Measurements from ENCODE around the gene CMTM1.
"Not testable (repeated sequence)": the region's sequence is repeated elsewhere in the genome, so short reads cannot be mapped to it uniquely, and the experiment has no call there.

The CMTM1 gene

GRCh38 chr16:66592814-66593213 lies 26.6 kb downstream of the CMTM1 start:
- H3K27me3 ChIP-seq: no peaks in the 10 kb centered on the region
- H3K27ac ChIP-seq: no peak overlapping the region
- DNase-seq: no peak
- no peak for TF ChIP-seq CTCF (IDR thresholded peaks at IDR 0.05)
- no peaks in the 10 kb centered on the region for H3K4me1 ChIP-seq
- H3K36me3 ChIP-seq: no peaks in the 10 kb centered on the region
- intact Hi-C loops (cut with DNase I; ENCODE audit: low total_unique reads): no loop called here
- H3K9me3 ChIP-seq: no peaks in the 10 kb centered on the region
- H3K4me3 ChIP-seq: no peak overlapping the region

- intact Hi-C loops (cut with DNase I; ENCODE audit: low total_unique reads): no loop called here
- Histone ChIP-seq H3K4me1 (no peaks in the 10 kb centered on the region), H3K27me3 (no peaks in the 10 kb centered on the region), H3K9me3 (no peaks in the 10 kb centered on the region), H3K27ac (no peak overlapping the region), H3K36me3 (no peaks in the 10 kb centered on the region), H3K4me3 (no peak overlapping the region)
- DNase-seq: no peak
- TF ChIP-seq CTCF (IDR thresholded peaks at IDR 0.05): no peak
Measured at GRCh38 chr16:66594739-66595138, 28.5 kb downstream of the CMTM1 start.

DNA sequence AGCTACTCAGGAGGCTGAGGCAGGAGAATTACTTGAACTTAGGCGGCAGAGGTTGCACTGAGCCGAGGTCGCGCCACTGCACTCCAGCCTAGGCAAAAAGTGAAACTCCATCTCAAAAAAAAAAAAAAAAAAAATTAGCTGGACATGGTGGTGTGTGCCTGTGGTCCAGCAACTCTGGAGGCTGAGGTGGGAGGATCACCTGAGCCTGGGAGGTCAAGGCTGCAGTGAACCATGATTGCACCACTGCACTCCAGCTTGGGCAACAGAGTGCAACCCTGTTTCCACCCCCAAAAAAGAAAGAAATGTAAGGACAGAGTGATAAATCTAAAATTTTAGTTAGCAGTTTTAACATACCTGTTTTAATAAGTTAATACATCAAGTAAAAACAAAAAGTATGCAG lies 30.3 kb downstream of the CMTM1 start:
- H3K4me3 ChIP-seq; H3K27me3 ChIP-seq; H3K4me1 ChIP-seq; H3K27ac ChIP-seq; H3K36me3 ChIP-seq; intact Hi-C loops (cut with DNase I; ENCODE audit: low total_unique reads); DNase-seq; H3K9me3 ChIP-seq: not testable (repeated sequence)

DNA sequence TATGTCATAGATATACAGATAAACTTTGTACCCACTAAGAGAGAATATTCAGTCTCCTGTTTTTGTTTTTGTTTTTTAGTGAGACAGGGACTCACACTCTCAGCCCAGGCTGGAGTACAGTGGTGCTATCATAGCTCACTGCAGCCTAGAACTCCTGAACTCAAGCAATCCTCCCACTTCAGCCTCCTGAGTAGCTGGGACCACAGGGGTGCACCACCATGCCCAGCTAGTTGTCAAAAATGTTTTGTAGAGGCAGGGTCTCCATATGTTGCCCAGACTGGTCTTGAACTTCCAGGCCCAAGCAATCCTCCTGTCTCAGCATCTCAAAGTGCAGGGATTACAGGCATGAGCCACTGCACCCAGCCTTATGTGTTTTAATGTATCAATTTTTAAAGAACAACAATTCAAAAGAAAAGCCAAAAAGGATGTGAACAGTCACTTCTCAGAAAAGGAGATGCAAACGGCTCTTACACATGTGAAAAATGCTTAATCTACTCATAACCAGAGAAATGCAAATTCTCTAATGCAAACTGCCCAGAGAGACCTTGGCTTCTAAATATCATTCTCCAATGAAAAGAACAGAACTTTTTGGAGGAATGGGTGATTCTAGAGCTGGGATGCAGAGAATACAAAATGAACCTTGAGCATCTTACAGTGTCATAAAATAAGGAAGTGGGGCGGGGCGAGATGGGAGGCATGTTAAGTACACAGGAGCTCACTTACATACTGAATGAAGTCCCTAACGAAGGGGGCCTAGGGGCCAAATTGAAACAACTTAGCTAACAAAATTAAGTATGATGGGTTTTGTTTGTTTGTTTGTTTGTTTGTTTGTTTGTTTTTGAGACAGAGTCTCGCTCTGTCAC lies 31.0 kb downstream of the CMTM1 start:
- no peak for DNase-seq
- no peaks in the 10 kb centered on the region for H3K27me3 ChIP-seq
- intact Hi-C loops (cut with DNase I; ENCODE audit: low total_unique reads): no loop called here
- no peaks in the 10 kb centered on the region for H3K9me3 ChIP-seq
- no peak overlapping the region for H3K4me3 ChIP-seq
- no peak for TF ChIP-seq CTCF (IDR thresholded peaks at IDR 0.05)
- H3K27ac ChIP-seq: no peak overlapping the region
- no peaks in the 10 kb centered on the region for H3K36me3 ChIP-seq
- H3K4me1 ChIP-seq: no peaks in the 10 kb centered on the region

DNA sequence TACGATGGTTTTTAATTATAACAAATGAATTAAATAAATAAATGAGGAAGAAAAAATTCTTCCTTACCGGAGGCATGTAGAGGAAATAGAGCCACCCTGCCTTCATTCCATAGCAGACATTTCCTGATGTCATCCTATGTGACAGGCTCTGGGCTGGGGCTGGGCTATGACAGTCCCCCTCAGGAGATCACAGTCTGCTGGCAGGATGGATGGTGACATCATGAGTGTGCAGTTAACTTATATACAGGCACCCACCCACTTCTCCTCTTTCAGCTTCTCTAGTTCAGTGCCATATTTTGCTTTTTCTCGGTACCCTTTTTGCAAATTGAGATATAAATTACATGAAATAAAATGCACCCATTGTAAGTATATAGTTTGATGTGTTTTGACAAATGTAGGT lies 31.9 kb downstream of the CMTM1 start:
- no peak for TF ChIP-seq CTCF (IDR thresholded peaks at IDR 0.05)
- no peaks in the 10 kb centered on the region for H3K9me3 ChIP-seq

GRCh38 chr16:66599726-66600125 lies 33.5 kb downstream of the CMTM1 start:
- intact Hi-C loops (cut with DNase I; ENCODE audit: low total_unique reads): loop anchor here (5.0 to 10.0 kb wide), 2 partner anchors 125 to 192 kb away; no protein-coding TSS in a partner anchor
- TF ChIP-seq CTCF (IDR thresholded peaks at IDR 0.05): no peak
- DNase-seq: no peak
- Histone ChIP-seq H3K36me3 (no peaks in the 10 kb centered on the region), H3K27me3 (peaks cover 0 to 10% of the 10 kb centered on the region in 2 donors), H3K4me3 (no peak overlapping the region), H3K9me3 (no peaks in the 10 kb centered on the region), H3K4me1 (peaks cover 0 to 12% (median 7%) of the 10 kb centered on the region in 4 donors), H3K27ac (no peak overlapping the region)

More for the DNA sequence above, 31.9 kb downstream of the CMTM1 start:
- Histone ChIP-seq H3K27ac (no peak overlapping the region), H3K4me3 (no peak overlapping the region), H3K36me3 (no peaks in the 10 kb centered on the region), H3K4me1 (no peaks in the 10 kb centered on the region), H3K27me3 (peaks cover 0 to 2% of the 10 kb centered on the region in 2 donors)
- intact Hi-C loops (cut with DNase I; ENCODE audit: low total_unique reads): no loop called here
- no peak for DNase-seq

Data from tibial artery (tissue), 4 donors.